ENCODE results near the gene TRIM56.
A peak's percentile ranks its signal among the peaks of the same experiment; 100 is the strongest.

The TRIM56 gene

DNA sequence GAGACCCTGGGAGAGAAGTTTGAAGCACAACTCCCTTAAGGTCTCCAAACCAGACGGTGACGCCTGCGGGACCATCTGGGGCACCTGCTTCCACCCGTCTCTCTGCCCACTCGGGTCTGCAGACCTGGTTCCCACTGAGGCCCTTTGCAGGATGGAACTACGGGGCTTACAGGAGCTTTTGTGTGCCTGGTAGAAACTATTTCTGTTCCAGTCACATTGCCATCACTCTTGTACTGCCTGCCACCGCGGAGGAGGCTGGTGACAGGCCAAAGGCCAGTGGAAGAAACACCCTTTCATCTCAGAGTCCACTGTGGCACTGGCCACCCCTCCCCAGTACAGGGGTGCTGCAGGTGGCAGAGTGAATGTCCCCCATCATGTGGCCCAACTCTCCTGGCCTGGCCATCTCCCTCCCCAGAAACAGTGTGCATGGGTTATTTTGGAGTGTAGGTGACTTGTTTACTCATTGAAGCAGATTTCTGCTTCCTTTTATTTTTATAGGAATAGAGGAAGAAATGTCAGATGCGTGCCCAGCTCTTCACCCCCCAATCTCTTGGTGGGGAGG is 52.5 kb downstream of the TRIM56 start:
- peak overlapping the region; percentile 91 for H3K27ac ChIP-seq (ENCODE audit: low read depth, low read length)
- no peak overlapping the region for H3K4me3 ChIP-seq (ENCODE audit: low read depth, low read length)
- H3K9ac ChIP-seq (ENCODE audit: low read depth, low read length), result no peak overlapping the region
- peaks cover 23% of the 10 kb centered on the region for H3K4me1 ChIP-seq (ENCODE audit: control insufficient read depth, insufficient read depth, low read length)
- no peaks in the 10 kb centered on the region for H3K36me3 ChIP-seq (ENCODE audit: control insufficient read depth, insufficient read depth, low read length)
- no peaks in the 10 kb centered on the region for H3K9me3 ChIP-seq (ENCODE audit: control insufficient read depth, insufficient read depth, low read length)
- H3K27me3 ChIP-seq (ENCODE audit: control insufficient read depth, insufficient read depth, low read length), result no peaks in the 10 kb centered on the region

DNA sequence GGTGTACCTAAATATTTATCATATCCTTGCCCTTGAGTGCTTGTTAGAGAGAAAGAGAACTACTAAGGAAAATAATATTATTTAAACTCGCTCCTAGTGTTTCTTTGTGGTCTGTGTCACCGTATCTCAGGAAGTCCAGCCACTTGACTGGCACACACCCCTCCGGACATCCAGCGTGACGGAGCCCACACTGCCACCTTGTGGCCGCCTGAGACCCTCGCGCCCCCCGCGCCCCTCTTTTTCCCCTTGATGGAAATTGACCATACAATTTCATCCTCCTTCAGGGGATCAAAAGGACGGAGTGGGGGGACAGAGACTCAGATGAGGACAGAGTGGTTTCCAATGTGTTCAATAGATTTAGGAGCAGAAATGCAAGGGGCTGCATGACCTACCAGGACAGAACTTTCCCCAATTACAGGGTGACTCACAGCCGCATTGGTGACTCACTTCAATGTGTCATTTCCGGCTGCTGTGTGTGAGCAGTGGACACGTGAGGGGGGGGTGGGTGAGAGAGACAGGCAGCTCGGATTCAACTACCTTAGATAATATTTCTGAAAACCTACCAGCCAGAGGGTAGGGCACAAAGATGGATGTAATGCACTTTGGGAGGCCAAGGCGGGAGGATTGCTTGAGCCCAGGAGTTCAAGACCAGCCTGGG is 53.1 kb downstream of the TRIM56 start:
- Histone ChIP-seq H3K27ac (ENCODE audit: low read depth, low read length) (peak overlapping the region; percentile 91), H3K9me3 (ENCODE audit: control insufficient read depth, insufficient read depth, low read length) (no peaks in the 10 kb centered on the region), H3K4me3 (ENCODE audit: low read depth, low read length) (no peak overlapping the region), H3K9ac (ENCODE audit: low read depth, low read length) (no peak overlapping the region), H3K4me1 (ENCODE audit: control insufficient read depth, insufficient read depth, low read length) (peaks cover 23% of the 10 kb centered on the region), H3K27me3 (ENCODE audit: control insufficient read depth, insufficient read depth, low read length) (no peaks in the 10 kb centered on the region), H3K36me3 (ENCODE audit: control insufficient read depth, insufficient read depth, low read length) (no peaks in the 10 kb centered on the region)

DNA sequence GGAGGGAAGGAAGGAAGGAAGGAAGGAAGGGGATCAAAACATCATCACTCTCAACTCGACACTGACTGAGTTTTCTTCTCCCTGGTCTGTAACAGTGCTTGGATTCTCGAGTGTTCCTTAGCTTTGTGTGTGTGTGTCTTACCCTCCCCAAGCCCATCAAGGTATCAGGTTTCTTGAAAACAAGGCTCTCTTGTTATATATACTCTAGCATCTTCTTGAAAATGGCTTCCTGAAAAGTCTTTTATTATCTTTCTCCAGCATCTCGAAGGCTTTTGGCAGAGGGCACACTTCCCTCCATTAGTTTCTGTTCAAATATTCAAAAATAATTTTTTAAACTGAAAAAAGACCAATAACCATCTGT is 55.0 kb downstream of the TRIM56 start:
- Histone ChIP-seq H3K9ac (ENCODE audit: low read depth, low read length) (no peak overlapping the region), H3K27me3 (ENCODE audit: control insufficient read depth, insufficient read depth, low read length) (no peaks in the 10 kb centered on the region), H3K4me3 (ENCODE audit: low read depth, low read length) (no peak overlapping the region), H3K36me3 (ENCODE audit: control insufficient read depth, insufficient read depth, low read length) (no peaks in the 10 kb centered on the region), H3K4me1 (ENCODE audit: control insufficient read depth, insufficient read depth, low read length) (peaks cover 10% of the 10 kb centered on the region; the same call in 1 of the 2 replicates), H3K27ac (ENCODE audit: low read depth, low read length) (no peak overlapping the region), H3K9me3 (ENCODE audit: control insufficient read depth, insufficient read depth, low read length) (no peaks in the 10 kb centered on the region)

GRCh38 chr7:101140746-101141382 is 55.6 kb downstream of the TRIM56 start:
- H3K36me3 ChIP-seq (ENCODE audit: control insufficient read depth, insufficient read depth, low read length), result no peaks in the 10 kb centered on the region
- 0 out of 2 replicates have a peak, but pooled peaks cover 10% of the 10 kb centered on the region for H3K4me1 ChIP-seq (ENCODE audit: control insufficient read depth, insufficient read depth, low read length)
- H3K27me3 ChIP-seq (ENCODE audit: control insufficient read depth, insufficient read depth, low read length), result no peaks in the 10 kb centered on the region
- H3K9me3 ChIP-seq (ENCODE audit: control insufficient read depth, insufficient read depth, low read length), result no peaks in the 10 kb centered on the region
- H3K27ac ChIP-seq (ENCODE audit: low read depth, low read length), result peak overlapping the region; percentile 42
- H3K4me3 ChIP-seq (ENCODE audit: low read depth, low read length), result no peak overlapping the region
- H3K9ac ChIP-seq (ENCODE audit: low read depth, low read length), result no peak overlapping the region
